GM13976 (cell line): Measurements from ENCODE around the gene MRNIP.

Source experiments
- DNase-seq: peaks from one replicate; pipeline ENCODE4 v3.0.0; 2012; ENCODE audit warnings: low spot score
- in situ Hi-C: fragments of 300-500 bp; cut with MboI; formaldehyde crosslinking; loops from one replicate; pipeline ENCODE4 v1.12.0; 2022; ENCODE audit warnings: low sequenced_read_pairs, mixed read lengths, inconsistent platforms; ENCODE audit not compliant: unreplicated experiment
- TF ChIP-seq, protein P1 (sequence below): IDR thresholded peaks from 2 replicates; pipeline ENCODE4 v1.5.1; 2012; ENCODE audit warnings: borderline replicate concordance, mild to moderate bottlenecking; ENCODE audit not compliant: insufficient read depth; ENCODE audit errors: extremely low read depth, missing control alignments, control extremely low read depth

The MRNIP gene

DNA sequence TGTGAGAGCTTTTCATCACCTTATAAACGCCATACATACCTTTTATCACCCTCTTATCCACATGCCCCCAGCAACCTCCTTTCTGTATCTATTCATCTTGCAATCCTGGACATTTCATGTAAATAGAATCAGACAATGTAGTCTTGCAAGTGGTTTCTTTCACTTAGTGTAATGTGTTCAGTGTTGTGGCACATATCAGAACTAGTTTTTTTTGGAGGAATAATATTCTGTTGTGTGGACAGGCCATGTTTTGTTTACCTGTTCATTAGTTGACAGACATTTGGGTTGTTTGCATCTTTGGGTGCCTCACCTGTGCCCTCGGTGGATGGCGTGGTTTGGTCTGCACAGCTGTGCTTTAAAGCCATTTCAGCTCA lies 36.6 kb downstream of the MRNIP start:
- DNase-seq: no peak
- TF ChIP-seq, protein P1, sequence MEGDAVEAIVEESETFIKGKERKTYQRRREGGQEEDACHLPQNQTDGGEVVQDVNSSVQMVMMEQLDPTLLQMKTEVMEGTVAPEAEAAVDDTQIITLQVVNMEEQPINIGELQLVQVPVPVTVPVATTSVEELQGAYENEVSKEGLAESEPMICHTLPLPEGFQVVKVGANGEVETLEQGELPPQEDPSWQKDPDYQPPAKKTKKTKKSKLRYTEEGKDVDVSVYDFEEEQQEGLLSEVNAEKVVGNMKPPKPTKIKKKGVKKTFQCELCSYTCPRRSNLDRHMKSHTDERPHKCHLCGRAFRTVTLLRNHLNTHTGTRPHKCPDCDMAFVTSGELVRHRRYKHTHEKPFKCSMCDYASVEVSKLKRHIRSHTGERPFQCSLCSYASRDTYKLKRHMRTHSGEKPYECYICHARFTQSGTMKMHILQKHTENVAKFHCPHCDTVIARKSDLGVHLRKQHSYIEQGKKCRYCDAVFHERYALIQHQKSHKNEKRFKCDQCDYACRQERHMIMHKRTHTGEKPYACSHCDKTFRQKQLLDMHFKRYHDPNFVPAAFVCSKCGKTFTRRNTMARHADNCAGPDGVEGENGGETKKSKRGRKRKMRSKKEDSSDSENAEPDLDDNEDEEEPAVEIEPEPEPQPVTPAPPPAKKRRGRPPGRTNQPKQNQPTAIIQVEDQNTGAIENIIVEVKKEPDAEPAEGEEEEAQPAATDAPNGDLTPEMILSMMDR: no peak
- in situ Hi-C loops: no loop called here

DNA sequence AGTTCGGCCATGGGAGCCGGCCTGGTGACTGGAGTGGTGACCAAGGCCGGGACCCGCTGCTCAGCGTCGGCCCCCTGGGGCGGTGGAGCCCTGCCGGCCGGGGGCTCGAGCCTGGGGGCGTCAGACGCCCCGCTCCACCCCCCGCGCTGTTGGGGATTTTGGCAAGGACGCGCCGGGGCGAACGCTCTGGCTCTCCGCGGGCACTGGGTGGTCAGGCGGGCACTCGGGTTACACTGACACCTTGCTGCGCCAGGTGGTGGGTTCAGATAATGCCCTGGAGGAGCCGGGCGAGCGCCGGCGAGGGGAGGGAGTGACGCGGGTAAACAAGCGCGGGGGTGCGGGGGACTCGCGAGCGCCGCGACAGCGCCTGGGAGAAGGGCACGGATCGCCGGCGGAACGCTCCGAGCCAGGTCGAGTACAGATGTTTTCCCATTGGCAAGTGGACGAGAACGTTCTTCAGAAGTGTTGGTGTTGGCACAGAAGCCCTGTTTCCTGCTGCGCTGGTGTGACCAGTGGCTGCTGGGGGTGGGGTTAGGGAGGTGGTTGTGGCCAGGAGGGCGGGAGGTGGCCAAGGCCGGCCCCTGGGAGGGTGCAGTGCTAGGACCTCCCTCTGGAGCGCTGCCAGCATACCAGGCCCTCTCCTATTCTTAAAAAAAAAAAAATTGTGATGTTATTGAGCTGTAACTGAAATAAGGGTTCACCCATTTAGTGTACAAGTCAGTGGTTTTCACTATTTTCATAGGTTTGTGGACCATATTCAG lies 37.1 kb downstream of the MRNIP start:
- in situ Hi-C loops: no loop called here
- TF ChIP-seq, protein P1: no peak
- DNase-seq: peak; percentile 93

DNA sequence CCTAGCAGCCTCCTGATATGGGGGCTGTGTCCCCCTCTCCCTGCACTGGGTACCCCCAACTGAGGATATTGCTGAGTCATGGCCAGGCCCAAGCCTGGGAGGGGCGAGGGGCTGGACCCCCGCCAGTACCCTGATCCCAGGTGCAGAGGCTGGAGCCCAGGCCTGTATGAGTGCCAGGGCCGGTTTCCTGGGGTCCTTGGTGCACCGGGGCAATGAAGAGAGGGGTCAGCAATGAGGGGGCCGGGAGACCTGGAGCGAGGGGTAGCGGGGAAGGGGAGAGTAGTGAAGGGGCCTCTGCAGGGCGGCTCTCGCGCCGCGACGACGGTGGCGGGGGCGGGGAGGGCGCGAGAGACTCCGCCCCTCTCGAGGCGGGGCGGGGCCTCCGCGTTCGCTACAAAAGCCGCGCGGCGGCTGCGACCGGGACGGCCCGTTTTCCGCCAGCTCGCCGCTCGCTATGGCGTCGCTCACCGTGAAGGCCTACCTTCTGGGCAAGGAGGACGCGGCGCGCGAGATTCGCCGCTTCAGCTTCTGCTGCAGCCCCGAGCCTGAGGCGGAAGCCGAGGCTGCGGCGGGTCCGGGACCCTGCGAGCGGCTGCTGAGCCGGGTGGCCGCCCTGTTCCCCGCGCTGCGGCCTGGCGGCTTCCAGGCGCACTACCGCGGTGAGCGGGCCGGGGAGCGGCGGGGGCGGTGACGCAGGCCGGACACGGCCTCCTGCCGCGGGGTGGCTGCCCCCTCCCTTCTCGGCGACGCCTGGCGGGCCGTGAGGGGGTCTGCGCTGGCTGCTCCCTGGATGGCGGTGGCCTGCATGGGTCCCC lies 37.9 kb downstream of the MRNIP start, which contains the start of gene SQSTM1:
Gene SQSTM1 (plus strand): TSS at position 423 of the 815 bp plus-strand sequence. CDS start 32 bp downstream, at position 455.
- TF ChIP-seq, protein P1: peak; percentile 0
- DNase-seq: peak; percentile 93
- in situ Hi-C loops: no loop called here

DNA sequence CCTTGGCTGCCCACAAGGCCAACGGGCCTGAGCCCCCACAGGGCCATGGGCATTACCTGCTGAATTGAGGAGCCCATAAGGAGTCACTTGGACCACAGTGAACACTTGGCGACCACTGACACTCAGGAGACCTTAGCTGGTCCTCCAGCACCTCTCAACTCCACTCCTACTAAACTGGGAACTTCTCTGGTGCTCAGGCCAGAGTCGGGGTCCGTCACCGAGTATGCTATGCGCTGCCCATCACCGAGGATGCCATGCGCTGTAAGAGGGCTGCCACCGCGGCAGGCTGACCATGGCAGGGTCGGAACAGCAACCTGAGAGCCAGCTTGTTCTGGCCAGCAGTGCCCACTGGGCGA lies 38.5 kb downstream of the MRNIP start:
- in situ Hi-C loops: no loop called here
- DNase-seq: no peak
- TF ChIP-seq, protein P1: no peak

DNA sequence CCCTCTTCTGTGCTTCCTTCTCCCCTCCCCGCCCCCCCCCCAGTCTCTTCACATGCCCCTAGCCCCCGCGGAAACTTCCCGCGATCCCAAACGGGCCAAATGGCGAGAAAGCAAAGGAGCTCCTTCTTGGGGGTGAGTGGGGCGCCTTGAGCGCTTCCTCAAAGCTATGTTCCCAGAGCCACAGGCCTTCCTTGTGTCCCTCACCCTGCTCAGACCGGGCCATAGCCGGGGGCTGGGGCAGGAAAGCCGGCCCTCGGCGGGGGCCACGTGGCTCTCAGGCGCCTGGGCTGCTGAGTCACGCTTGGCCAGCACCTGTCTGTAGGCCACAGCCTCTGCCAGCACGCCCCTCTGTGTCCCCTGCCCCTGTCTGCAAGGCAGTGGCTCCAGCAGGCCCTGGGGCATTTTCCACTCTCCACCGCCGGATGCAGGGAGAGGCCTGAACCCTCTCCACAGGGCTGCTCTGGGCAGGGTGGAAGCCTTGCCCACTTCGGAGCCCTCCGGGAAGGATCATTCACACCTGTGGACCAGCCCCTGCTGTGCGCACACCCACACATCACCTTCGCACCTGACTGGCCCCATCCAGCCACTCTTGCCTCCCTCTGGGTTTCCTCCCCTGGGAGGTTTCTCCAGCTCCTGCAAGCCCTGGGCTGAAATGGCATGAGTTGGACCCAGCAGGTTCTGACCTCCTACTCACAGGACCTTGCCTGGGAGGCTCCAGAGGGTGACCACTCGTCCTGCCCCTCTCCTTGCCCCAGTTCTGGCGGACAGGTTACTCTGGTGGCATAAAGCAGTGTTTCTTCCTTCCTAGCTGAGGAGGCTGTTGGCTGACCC lies 39.1 kb downstream of the MRNIP start:
- peak; percentile 70 for DNase-seq
- TF ChIP-seq, protein P1: no peak
- in situ Hi-C loops: no loop called here

DNA sequence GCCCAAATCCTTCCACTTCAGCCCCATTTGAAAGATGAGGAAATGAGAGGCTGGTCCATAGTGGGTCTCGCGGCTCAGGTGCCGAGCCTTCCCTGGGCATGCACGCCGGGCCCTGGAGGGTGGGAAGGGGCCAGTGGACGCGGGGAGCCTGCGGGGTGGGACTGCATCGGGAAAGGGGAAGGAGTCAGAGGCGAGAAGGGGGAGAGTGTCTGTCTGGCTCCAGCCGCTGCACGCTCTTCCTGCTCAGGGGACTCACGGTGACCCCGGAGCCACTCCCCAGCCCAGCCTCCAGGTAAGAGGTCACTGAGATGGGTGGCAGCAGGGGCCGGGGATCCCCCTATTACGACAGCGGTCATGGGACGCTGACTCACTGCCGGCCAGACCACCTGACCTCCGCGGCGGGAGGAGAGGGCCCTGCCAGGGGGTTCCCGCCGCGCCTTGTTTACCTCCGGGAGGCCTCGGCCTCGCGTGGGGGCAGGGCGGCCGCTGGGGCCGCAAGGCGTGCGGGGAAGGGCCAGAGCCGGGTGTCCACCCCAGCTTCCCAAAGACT lies 39.8 kb downstream of the MRNIP start:
- TF ChIP-seq, protein P1: no peak
- peak; percentile 96 for DNase-seq
- in situ Hi-C loops: no loop called here
